ENCODE measurements around the gene TBL3. TPM values are rescaled to one million over a fixed set of nuclear protein-coding genes. Genes with fewer than 3 reads are reported as not detected.
A peak's percentile ranks its signal among the peaks of the same experiment; 100 is the strongest.

The TBL3 gene
- total RNA-seq, 1 donor = 26.1 TPM

DNA sequence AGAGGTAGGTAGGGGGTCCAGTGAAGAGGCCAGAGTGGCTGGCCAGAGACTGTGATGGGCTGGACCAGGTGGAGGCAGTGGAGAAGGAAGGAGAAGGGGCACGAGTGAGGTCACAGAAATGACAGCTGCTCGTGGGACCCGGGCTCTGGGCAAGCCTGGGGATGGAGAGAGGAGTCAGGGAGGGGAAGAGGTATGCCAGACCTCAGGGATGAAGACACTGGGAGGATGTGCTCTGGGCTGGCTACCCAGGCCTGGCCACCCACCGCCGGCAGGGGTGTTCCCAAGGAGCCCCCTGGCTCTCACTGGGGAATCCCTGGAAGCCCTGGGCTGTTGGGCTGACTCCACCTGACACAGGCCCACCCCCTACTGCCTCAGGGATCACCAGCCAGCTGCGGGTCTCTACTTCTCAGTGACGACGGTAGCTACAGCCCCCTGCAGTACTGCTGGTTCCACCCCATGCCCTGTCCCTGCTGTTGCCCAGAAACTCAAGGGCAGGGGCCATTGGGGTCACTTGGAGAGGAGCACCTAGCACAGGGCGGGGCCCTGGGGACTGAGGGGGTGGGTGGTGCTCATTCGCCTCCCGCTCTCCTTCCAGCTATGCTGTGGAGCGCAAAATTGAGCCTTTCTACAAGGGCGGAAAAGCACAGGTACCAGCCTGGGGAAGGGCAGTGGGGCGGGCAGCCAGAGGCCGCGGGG lies 1.8 kb downstream of the TBL3 start:
- Histone ChIP-seq H3K27ac (ENCODE audit: low read depth, low read length) (no peak overlapping the region), H3K4me2 (ENCODE audit: insufficient read depth, low read length) (no peak overlapping the region), H3K27me3 (ENCODE audit: insufficient read depth, low read length) (no peaks in the 10 kb centered on the region), H3K4me1 (ENCODE audit: insufficient read depth, low read length) (peaks cover 10% of the 10 kb centered on the region), H3K9me3 (ENCODE audit: low read depth, low read length) (no peaks in the 10 kb centered on the region), H3K79me2 (ENCODE audit: insufficient read depth, low read length) (peaks cover 26% of the 10 kb centered on the region), H2AFZ (ENCODE audit: low read length) (no peak overlapping the region), H4K20me1 (ENCODE audit: insufficient read depth, low read length) (peaks cover 5% of the 10 kb centered on the region), H3K36me3 (ENCODE audit: insufficient read depth, low read length) (peaks cover 26% of the 10 kb centered on the region), H3K4me3 (ENCODE audit: insufficient read depth, low read length) (no peak overlapping the region)
- TF ChIP-seq, protein P1, sequence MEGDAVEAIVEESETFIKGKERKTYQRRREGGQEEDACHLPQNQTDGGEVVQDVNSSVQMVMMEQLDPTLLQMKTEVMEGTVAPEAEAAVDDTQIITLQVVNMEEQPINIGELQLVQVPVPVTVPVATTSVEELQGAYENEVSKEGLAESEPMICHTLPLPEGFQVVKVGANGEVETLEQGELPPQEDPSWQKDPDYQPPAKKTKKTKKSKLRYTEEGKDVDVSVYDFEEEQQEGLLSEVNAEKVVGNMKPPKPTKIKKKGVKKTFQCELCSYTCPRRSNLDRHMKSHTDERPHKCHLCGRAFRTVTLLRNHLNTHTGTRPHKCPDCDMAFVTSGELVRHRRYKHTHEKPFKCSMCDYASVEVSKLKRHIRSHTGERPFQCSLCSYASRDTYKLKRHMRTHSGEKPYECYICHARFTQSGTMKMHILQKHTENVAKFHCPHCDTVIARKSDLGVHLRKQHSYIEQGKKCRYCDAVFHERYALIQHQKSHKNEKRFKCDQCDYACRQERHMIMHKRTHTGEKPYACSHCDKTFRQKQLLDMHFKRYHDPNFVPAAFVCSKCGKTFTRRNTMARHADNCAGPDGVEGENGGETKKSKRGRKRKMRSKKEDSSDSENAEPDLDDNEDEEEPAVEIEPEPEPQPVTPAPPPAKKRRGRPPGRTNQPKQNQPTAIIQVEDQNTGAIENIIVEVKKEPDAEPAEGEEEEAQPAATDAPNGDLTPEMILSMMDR (IDR thresholded peaks at IDR 0.05; ENCODE audit: extremely low read depth, low read depth, low read length) = no peak
- DNase-seq (ENCODE audit: insufficient read length, low spot score, missing footprints) = peak; percentile 87

DNA sequence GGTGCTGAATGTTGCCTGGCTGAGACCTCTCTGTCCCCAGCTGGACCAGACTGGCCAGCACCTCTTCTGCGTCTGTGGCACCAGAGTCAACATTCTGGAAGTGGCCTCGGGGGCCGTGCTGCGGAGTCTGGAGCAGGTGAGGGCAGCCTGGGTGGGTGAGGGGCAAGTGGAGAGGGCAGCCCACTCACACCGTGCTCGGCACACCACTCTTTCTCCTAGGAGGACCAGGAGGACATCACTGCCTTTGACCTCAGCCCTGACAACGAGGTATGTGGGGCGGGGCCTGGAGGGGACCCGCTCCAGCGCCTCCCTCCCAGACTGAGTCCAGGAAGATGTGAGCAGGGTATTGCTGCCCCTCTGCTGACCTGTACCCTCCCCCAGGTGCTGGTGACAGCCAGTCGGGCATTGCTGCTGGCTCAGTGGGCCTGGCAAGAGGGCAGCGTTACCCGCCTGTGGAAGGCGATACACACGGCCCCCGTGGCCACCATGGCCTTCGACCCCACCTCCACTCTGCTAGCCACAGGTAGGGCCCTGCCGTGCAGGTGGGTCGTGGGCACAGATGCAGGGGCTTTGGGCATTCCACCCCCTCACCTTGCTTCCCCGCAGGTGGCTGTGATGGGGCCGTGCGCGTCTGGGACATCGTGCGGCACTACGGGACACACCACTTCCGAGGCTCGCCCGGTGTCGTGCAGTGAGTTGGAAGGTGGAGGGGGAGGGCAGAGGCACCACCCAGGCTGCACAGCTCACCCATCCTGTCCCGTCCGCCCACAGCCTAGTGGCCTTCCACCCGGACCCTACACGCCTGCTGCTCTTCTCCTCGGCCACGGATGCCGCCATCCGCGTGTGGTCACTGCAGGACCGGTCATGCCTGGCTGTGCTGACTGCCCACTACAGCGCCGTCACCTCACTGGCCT lies 2.6 kb downstream of the TBL3 start:
- no peak overlapping the region for H3K4me3 ChIP-seq (ENCODE audit: insufficient read depth, low read length)
- peaks cover 10% of the 10 kb centered on the region for H4K20me1 ChIP-seq (ENCODE audit: insufficient read depth, low read length)
- H3K36me3 ChIP-seq (ENCODE audit: insufficient read depth, low read length) = peaks cover 26% of the 10 kb centered on the region
- peaks cover 10% of the 10 kb centered on the region for H3K4me1 ChIP-seq (ENCODE audit: insufficient read depth, low read length)
- H3K27me3 ChIP-seq (ENCODE audit: insufficient read depth, low read length) = peaks cover under 1% of the 10 kb centered on the region
- TF ChIP-seq, protein P1 (IDR thresholded peaks at IDR 0.05; ENCODE audit: extremely low read depth, low read depth, low read length) = no peak
- no peaks in the 10 kb centered on the region for H3K9me3 ChIP-seq (ENCODE audit: low read depth, low read length)
- no peak overlapping the region for H2AFZ ChIP-seq (ENCODE audit: low read length)
- no peak overlapping the region for H3K27ac ChIP-seq (ENCODE audit: low read depth, low read length)
- no peak overlapping the region for H3K4me2 ChIP-seq (ENCODE audit: insufficient read depth, low read length)
- H3K79me2 ChIP-seq (ENCODE audit: insufficient read depth, low read length) = peaks cover 26% of the 10 kb centered on the region
- peak; percentile 72 for DNase-seq (ENCODE audit: insufficient read length, low spot score, missing footprints)

DNA sequence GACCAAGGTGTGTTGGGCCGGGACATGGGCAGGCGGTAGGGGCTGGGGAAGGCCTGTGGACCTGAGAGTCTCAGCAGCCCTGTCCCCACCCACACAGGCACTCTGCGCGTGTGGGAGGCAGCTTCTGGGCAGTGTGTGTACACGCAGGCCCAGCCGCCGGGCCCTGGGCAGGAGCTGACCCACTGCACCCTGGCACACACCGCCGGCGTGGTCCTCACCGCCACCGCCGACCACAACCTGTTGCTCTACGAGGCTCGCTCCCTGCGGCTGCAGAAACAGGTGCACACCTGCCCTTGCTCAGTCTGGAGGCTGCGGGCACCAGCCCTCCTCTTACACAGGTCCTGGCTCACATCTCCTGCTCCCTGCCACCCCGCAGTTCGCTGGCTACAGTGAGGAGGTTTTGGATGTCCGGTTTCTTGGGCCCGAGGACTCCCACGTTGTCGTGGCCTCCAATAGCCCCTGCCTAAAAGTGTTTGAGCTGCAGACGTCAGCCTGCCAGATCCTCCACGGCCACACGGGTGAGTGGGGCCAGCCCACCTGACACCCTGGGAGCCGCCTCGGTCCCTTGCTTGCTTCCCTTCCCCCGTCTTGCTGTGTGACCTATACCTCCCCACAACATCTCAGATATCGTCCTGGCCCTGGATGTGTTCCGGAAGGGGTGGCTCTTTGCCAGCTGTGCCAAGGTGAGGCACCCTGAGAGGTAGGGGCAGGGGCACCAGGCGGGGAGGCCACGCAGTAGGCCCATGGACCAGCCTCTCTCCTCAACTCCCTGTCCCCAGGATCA lies 3.8 kb downstream of the TBL3 start:
- Histone ChIP-seq H4K20me1 (ENCODE audit: insufficient read depth, low read length) (peaks cover 15% of the 10 kb centered on the region), H3K27me3 (ENCODE audit: insufficient read depth, low read length) (peaks cover 13% of the 10 kb centered on the region), H3K79me2 (ENCODE audit: insufficient read depth, low read length) (peaks cover 26% of the 10 kb centered on the region), H3K9me3 (ENCODE audit: low read depth, low read length) (no peaks in the 10 kb centered on the region), H3K36me3 (ENCODE audit: insufficient read depth, low read length) (peaks cover 26% of the 10 kb centered on the region), H3K4me2 (ENCODE audit: insufficient read depth, low read length) (no peak overlapping the region), H3K4me1 (ENCODE audit: insufficient read depth, low read length) (peaks cover 10% of the 10 kb centered on the region), H3K4me3 (ENCODE audit: insufficient read depth, low read length) (no peak overlapping the region), H3K27ac (ENCODE audit: low read depth, low read length) (no peak overlapping the region), H2AFZ (ENCODE audit: low read length) (no peak overlapping the region)
- TF ChIP-seq, protein P1 (IDR thresholded peaks at IDR 0.05; ENCODE audit: extremely low read depth, low read depth, low read length) = no peak
- DNase-seq (ENCODE audit: insufficient read length, low spot score, missing footprints) = peak; percentile 55

All from osteoblast (primary cell).